ENCODE data around the gene SUZ12.
"Not testable (repeated sequence)": the region's sequence is repeated elsewhere in the genome, so short reads cannot be mapped to it uniquely, and the experiment has no call there.

SUZ12 gene

DNA sequence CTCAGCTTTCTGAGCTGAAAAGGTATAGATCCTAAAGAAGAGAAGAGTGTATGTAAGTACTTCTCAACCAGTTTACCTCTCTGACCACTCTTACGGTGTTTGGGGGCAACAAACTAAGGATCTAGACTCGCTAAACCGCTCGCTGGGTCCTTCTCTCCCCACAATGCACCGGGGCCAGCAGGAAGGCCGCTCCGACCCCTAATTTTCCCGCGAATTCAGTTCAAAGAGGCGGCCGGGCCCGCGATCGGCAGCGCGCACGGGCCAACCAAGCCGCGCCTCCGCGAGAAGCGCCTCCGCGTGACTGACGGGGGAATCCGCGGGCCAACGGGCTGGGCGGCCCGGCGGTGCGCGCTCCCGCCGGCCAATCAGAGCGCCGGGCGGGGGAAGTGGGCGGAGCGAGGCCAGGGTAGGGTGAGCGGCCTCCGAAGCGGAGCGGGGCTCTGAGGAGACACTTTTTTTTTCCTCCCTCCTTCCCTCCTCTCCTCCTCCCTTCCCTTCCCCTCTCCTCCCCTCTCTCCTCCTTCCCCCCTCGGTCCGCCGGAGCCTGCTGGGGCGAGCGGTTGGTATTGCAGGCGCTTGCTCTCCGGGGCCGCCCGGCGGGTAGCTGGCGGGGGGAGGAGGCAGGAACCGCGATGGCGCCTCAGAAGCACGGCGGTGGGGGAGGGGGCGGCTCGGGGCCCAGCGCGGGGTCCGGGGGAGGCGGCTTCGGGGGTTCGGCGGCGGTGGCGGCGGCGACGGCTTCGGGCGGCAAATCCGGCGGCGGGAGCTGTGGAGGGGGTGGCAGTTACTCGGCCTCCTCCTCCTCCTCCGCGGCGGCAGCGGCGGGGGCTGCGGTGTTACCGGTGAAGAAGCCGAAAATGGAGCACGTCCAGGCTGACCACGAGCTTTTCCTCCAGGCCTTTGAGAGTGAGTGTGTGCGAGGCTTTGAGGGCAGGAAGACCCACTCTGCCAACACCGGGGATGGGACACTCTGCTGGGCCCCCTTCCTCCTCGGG is at the start of gene SUZ12:
Gene SUZ12, plus strand, starts transcription at position 393 of the 995 bp plus-strand sequence. Its CDS starts 240 bp downstream, at position 633.
- Histone ChIP-seq H3K27ac (peak within 1 kb of the TSS; percentile 94), H3K4me3 (ENCODE audit: low read depth, low read length) (peak within 1 kb of the TSS; percentile 71)
- peak; percentile 88 for DNase-seq
- not testable (repeated sequence) for H3K36me3 ChIP-seq; H3K9me3 ChIP-seq (ENCODE audit: severe bottlenecking); H3K27me3 ChIP-seq (ENCODE audit: insufficient read depth, low read depth, severe bottlenecking)

- Histone ChIP-seq H3K27me3 (ENCODE audit: insufficient read depth, low read depth, severe bottlenecking) (no peaks in the 10 kb centered on the region), H3K9me3 (ENCODE audit: severe bottlenecking) (no peaks in the 10 kb centered on the region), H3K27ac (no peak overlapping the region), H3K4me3 (ENCODE audit: low read depth, low read length) (no peak overlapping the region), H3K36me3 (peaks cover 84% of the 10 kb centered on the region)
- no peak for TF ChIP-seq CTCF (IDR thresholded peaks at IDR 0.05; ENCODE audit: low read depth, low read length)
- DNase-seq: no peak
Observed at GRCh38 chr17:31888124-31888523, 48.7 kb upstream of the SUZ12 start.

GRCh38 chr17:31900877-31901276 is 35.9 kb upstream of the SUZ12 start:
- DNase-seq: no peak
- H3K36me3 ChIP-seq: peaks cover 32% of the 10 kb centered on the region
- H3K27ac ChIP-seq: peak overlapping the region; percentile 66
- H3K9me3 ChIP-seq (ENCODE audit: severe bottlenecking): no peaks in the 10 kb centered on the region
- H3K27me3 ChIP-seq (ENCODE audit: insufficient read depth, low read depth, severe bottlenecking): no peaks in the 10 kb centered on the region
- peak overlapping the region; percentile 70 for H3K4me3 ChIP-seq (ENCODE audit: low read depth, low read length)
- TF ChIP-seq CTCF (IDR thresholded peaks at IDR 0.05; ENCODE audit: low read depth, low read length): no peak

DNA sequence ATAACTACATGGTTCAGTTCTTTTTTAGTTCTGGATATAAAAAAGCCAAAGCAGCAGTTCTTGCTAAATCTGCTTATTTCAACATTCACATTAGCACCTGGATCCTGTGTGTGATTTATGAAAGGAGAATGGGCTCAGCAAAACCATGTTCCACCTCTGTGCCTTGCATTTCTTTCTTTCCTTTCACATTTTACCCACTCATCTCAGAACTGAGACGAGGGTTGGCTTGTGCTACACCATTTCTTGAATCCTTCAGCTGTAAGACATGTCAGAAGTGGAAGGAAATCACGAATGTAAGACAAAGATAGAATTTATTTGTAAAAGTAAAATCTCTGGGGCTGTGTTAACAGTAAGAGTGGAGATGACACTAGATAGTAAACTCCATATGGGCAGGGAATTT is 34.1 kb upstream of the SUZ12 start:
- no peak for DNase-seq
- no peak overlapping the region for H3K4me3 ChIP-seq (ENCODE audit: low read depth, low read length)

GRCh38 chr17:31903401-31903800 is 33.4 kb upstream of the SUZ12 start:
- no peaks in the 10 kb centered on the region for H3K27me3 ChIP-seq (ENCODE audit: insufficient read depth, low read depth, severe bottlenecking)
- H3K36me3 ChIP-seq: peaks cover 11% of the 10 kb centered on the region
- no peak overlapping the region for H3K27ac ChIP-seq
- DNase-seq: no peak
- no peak for TF ChIP-seq CTCF (IDR thresholded peaks at IDR 0.05; ENCODE audit: low read depth, low read length)
- no peak overlapping the region for H3K4me3 ChIP-seq (ENCODE audit: low read depth, low read length)
- no peaks in the 10 kb centered on the region for H3K9me3 ChIP-seq (ENCODE audit: severe bottlenecking)

More for the DNA sequence above, 34.1 kb upstream of the SUZ12 start:
- no peak for TF ChIP-seq CTCF (IDR thresholded peaks at IDR 0.05; ENCODE audit: low read depth, low read length)
- Histone ChIP-seq H3K27me3 (ENCODE audit: insufficient read depth, low read depth, severe bottlenecking) (no peaks in the 10 kb centered on the region), H3K9me3 (ENCODE audit: severe bottlenecking) (no peaks in the 10 kb centered on the region), H3K36me3 (peaks cover 18% of the 10 kb centered on the region), H3K27ac (no peak overlapping the region)

DNA sequence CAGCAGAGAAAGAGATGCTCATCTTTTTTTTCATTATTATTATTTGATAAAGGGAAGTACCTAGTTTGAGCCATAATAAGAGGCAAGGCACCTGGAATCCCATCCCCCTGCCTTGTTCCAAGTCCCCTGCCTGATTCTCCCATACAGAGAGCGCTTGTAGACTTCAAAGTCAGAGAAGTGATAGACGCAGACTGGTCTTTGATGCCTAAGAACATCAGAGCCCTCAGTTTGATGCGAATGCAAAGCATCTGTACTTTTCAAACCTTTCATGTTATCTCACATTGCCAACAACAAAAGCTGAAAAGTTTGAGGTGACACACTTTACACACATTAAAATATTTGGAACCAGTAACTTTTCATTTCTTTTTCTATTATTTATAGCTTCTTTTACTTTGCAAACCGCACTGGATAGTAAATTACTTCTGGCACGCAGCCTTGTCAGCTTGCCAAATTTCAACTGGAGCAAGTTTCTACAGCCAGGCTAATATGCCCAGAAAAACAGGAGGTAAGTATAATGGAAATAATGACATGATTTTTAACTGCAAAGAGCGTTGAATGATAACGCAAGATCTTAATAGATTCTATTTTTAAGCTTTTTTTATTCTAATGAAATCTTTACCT is 29.4 kb upstream of the SUZ12 start:
- DNase-seq: no peak
- H3K27me3 ChIP-seq (ENCODE audit: insufficient read depth, low read depth, severe bottlenecking): no peaks in the 10 kb centered on the region
- no peaks in the 10 kb centered on the region for H3K9me3 ChIP-seq (ENCODE audit: severe bottlenecking)
- no peak overlapping the region for H3K4me3 ChIP-seq (ENCODE audit: low read depth, low read length)
- no peak for TF ChIP-seq CTCF (IDR thresholded peaks at IDR 0.05; ENCODE audit: low read depth, low read length)
- no peak overlapping the region for H3K27ac ChIP-seq
- no peaks in the 10 kb centered on the region for H3K36me3 ChIP-seq
